Psoas muscle (tissue), 8 donors: ENCODE data around the gene USF1. TPM values are rescaled to one million over a fixed set of nuclear protein-coding genes. Genes with fewer than 3 reads are reported as not detected.

Source experiments
- ATAC-seq, 4 donors: fragments of 200-7000 bp; cut with Tn5 transposase; one replicate each; pipeline ENCODE4 v1.9.1; 2020; ENCODE audit warnings: moderate library complexity in 3 of 4, mild to moderate bottlenecking in 2 of 4
- DNase-seq, 2 donors: peaks; one replicate each; pipeline ENCODE4 v3.0.0-alpha.2; 2020
- H3K27ac ChIP-seq: fragments of 200-600 bp; one replicate; pipeline ENCODE4 v1.8.0; 2022
- H3K27me3 ChIP-seq, 3 donors: fragments of 200-600 bp in 1 of 3; one replicate each; pipeline versions ENCODE4 v1.6.1 to v1.8.0; 2013 to 2022; ENCODE audit warnings: low read length in 2 of 3, mild to moderate bottlenecking in 2 of 3, moderate library complexity in 1 of 3; ENCODE audit not compliant: insufficient read depth in 3 of 3
- H3K36me3 ChIP-seq, 2 donors: fragments of 200-600 bp in 1 of 2; one replicate each; pipeline versions ENCODE4 v1.6.1 to v1.8.0; 2013 to 2022; ENCODE audit warnings: low read depth in 1 of 2, mild to moderate bottlenecking in 1 of 2, moderate library complexity in 1 of 2; ENCODE audit not compliant: insufficient read depth in 1 of 2
- H3K4me1 ChIP-seq: fragments of 200-600 bp; one replicate; pipeline ENCODE4 v1.8.0; 2022
- H3K4me3 ChIP-seq: fragments of 200-600 bp; one replicate; pipeline ENCODE4 v1.8.0; 2022; ENCODE audit warnings: mild to moderate bottlenecking
- H3K9me3 ChIP-seq: fragments of 200-600 bp; one replicate; pipeline ENCODE4 v1.8.0; 2022
- CTCF ChIP-seq: fragments of 200-600 bp; IDR thresholded peaks from one replicate; pipeline ENCODE4 v1.8.0; 2022; ENCODE audit warnings: antibody characterized with exemption
- WGBS, 3 donors: extraction: QIAGEN DNeasy Blood & Tissue Kit; methylation state at CpG; one replicate each; pipeline versions ENCODE4 v1.1.6 to v1.1.7; 2013; 5-methylcytosine and 5-hydroxymethylcytosine counted together
- intact Hi-C, 2 donors: fragments of 100-400 bp; cut with DNase I; formaldehyde crosslinking; loops; one replicate each; pipeline versions ENCODE4 v1.11.0 to v1.14.2; 2022
- polyA plus RNA-seq, 3 donors: library from polyadenylated mRNA; stranded (reverse); fragments of 200-250 nt; gene quantifications; one replicate each; pipeline ENCODE4 v1.2.3, GENCODE V29; 2013
- total RNA-seq, 4 donors: library from RNA; stranded (reverse); fragmentation: NEBNext Ultra II Directional in 2 of 4; extraction: Animal tissue kit (Norgen Biotek cat#: 25700) in 2 of 4; gene quantifications; one replicate each; pipeline versions ENCODE4 v1.2.1 to v1.2.4, GENCODE V29; 2021 to 2023
- donor health status: healthy with polysubstance abuse.
- donor health status: DM: no; HTN: no; CAD: no; lungs with moderate emphysema.
- donor health status: Bipolar disorder and iron deficiency.
- donor health status: healthy.
- donor health status: DM: yes; HTN: yes; CAD: no.
- donor health status: DM: no; HTN: no; CAD: no.
- donor health status: DM: no; HTN: no; CAD: no.
- donor health status: DM: yes; HTN: yes; CAD: no.

The USF1 gene
- total and polyA plus RNA-seq, 7 donors, result 29.8 to 68.1 (median 40.0) TPM

GRCh38 chr1:161038523-161039153, 7.1 kb downstream of the USF1 start, which contains the start of gene TSTD1:
TSS of gene TSTD1 (minus strand) at chr1:161038964. CDS start at chr1:161038889, 75 bp downstream.
- H3K27me3 ChIP-seq, result no peaks in the 10 kb centered on the region
- no peak for TF ChIP-seq CTCF
- WGBS, 3 donors, result 25 to 27% (median 26%) methylated on average over 51 to 54 of the region's 54 CpGs
- ATAC-seq (peak; percentile 87 to 92 (median 87)), DNase-seq (peak; percentile 61 to 70)
- H3K4me3 ChIP-seq, result peak within 1 kb of the TSS; percentile 64
- no peaks in the 10 kb centered on the region for H3K9me3 ChIP-seq
- intact Hi-C loops, result no loop called here
- H3K36me3 ChIP-seq, result peaks cover 10 to 40% of the 10 kb centered on the region in 2 donors
- peaks cover 4% of the 10 kb centered on the region for H3K4me1 ChIP-seq
- no peak within 1 kb of the TSS for H3K27ac ChIP-seq

- intact Hi-C loops, result no loop called here
- peak overlapping the region; percentile 64 for H3K4me3 ChIP-seq
- no peaks in the 10 kb centered on the region for H3K27me3 ChIP-seq
- H3K9me3 ChIP-seq, result no peaks in the 10 kb centered on the region
- H3K4me1 ChIP-seq, result peaks cover 2% of the 10 kb centered on the region
- ATAC-seq (peak in 2 of 4 donors; percentile 12 to 15), DNase-seq (no peak)
- WGBS, 3 donors, result 50 to 64% (median 55%) methylated on average over 21 of the region's 21 CpGs
- peaks cover 10 to 37% of the 10 kb centered on the region in 2 donors for H3K36me3 ChIP-seq
- H3K27ac ChIP-seq, result no peak overlapping the region
- no peak for TF ChIP-seq CTCF
These were observed 7.9 kb downstream of the USF1 start for GRCh38 chr1:161037661-161038522.

- Histone ChIP-seq H3K4me3 (no peak overlapping the region), H3K9me3 (no peaks in the 10 kb centered on the region), H3K27ac (no peak overlapping the region), H3K27me3 (no peaks in the 10 kb centered on the region), H3K4me1 (no peaks in the 10 kb centered on the region), H3K36me3 (no peaks in the 10 kb centered on the region)
- TF ChIP-seq CTCF, result no peak
- 98 to 100% (median 99%) methylated on average over 3 of the region's 3 CpGs for WGBS, 3 donors
- intact Hi-C loops, result no loop called here
- no peak for ATAC-seq
- DNase-seq, result no peak
These were observed 12.0 kb downstream of the USF1 start for GRCh38 chr1:161033751-161034150.

GRCh38 chr1:161032409-161032808, 13.4 kb downstream of the USF1 start:
- Histone ChIP-seq H3K36me3 (no peaks in the 10 kb centered on the region), H3K9me3 (no peaks in the 10 kb centered on the region), H3K27ac (no peak overlapping the region), H3K27me3 (no peaks in the 10 kb centered on the region), H3K4me3 (no peak overlapping the region), H3K4me1 (no peaks in the 10 kb centered on the region)
- ATAC-seq, result no peak
- DNase-seq, result no peak
- intact Hi-C loops, result no loop called here
- WGBS, 3 donors, result 46 to 60% (median 48%) methylated on average over 1 of the region's 1 CpG
- TF ChIP-seq CTCF, result no peak
